Left lobe of liver (tissue), 2 donors: Measurements from ENCODE around the gene MST1R. TPM values are rescaled to one million over a fixed set of nuclear protein-coding genes. Genes with fewer than 3 reads are reported as not detected.
"Not testable (repeated sequence)": the region's sequence is repeated elsewhere in the genome, so short reads cannot be mapped to it uniquely, and the experiment has no call there.

Experiments
- ATAC-seq: fragments of 200-7000 bp; cut with Tn5 transposase; one replicate; pipeline ENCODE4 v1.9.1; 2020; ENCODE audit warnings: mild to moderate bottlenecking, moderate library complexity
- DNase-seq: peaks from one replicate; pipeline ENCODE4 v3.0.0-alpha.2; 2020; ENCODE audit warnings: low spot score
- total RNA-seq: library from RNA; stranded (reverse); gene quantifications from one replicate; pipeline ENCODE4 v1.2.1, GENCODE V29; 2021
- donor health status: DM: no; HTN: no; CAD: no; lungs with moderate emphysema.
- donor health status: DM: no; HTN: yes; CAD: no.

Gene MST1R
- 1.3 TPM for total RNA-seq

GRCh38 chr3:49903451-49904424 lies at the start of gene MST1R:
Gene MST1R, minus strand, starts transcription at chr3:49903873. Its CDS starts 264 bp downstream, at chr3:49903609.
- ATAC-seq (peak; percentile 83), DNase-seq (peak; percentile 70)

DNA sequence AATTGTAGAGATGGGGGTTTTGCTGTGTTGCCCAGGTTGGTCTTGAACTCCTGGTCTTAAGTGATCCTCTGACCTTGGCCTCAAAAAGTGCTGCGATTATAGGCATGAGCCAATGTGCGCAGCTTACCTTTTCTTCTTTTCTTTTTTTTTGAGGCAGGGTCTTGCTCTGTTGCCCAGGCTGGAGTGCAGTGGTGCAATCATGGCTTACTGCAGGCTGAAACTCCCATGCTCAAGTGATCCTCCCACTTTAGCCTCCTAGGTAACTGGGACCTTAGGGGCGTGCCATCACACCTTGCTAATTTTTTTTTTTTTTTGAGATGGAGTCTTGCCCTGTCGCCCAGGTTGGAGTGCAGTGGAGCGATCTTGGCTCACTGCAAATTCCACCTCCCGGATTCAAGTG lies 49.3 kb upstream of the MST1R start:
- DNase-seq, result no peak
- no peak for ATAC-seq

- no peak for DNase-seq
- ATAC-seq, result no peak
Measured at GRCh38 chr3:49942651-49943050, 39.0 kb upstream of the MST1R start.

- ATAC-seq, result no peak
- DNase-seq, result no peak
Measured at GRCh38 chr3:49940667-49941249, 37.1 kb upstream of the MST1R start.

DNA sequence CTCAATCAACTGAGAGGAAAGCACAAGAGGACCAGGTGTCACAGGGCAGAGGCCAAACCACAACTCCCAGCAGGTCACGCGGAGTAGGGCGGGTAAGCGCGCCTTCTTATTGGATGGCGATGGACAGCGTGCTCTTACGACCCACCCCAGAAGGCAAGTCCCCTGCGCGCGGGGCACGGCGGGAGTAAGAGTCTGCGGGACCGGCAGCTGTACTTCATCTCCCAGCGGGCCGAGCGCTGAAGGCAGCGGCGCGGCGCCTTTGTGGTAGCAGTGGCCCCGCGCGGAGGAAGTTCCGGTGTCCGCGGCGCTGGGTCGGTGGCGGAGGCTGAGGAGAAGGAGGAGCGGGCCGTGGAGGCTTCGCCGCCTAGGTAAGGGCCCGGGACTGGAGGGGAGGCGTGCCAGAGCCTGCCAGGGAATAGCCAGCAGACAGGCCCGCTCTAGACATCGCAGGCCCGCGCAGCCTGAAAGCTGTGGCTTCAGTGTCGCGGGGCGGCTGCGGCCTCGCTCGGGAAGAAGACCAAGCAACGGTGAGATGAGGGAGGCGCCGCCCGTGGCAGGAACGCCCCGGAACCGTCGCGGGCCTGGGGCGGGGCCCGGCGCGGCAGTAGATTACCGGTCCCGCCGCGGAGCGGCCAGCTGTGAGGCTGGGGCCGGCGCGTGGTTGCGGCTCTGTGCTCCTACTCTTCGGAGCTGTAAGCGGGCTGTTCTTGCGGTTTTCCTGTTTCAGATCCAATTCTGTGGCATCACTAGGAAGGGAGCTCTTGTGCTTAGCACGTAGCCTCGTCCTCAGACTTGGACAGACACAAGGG lies 36.4 kb upstream of the MST1R start, which contains the start of gene RBM6:
RBM6 (plus strand) TSS at position 293 of the 809 bp plus-strand sequence. CDS start 22,492 bp downstream, outside the sequence.
- DNase-seq (peak; percentile 99), ATAC-seq (peak; percentile 97)

- ATAC-seq (no peak), DNase-seq (no peak)
Measured at GRCh38 chr3:49937090-49937489, 33.4 kb upstream of the MST1R start.

GRCh38 chr3:49932281-49932680 lies 28.6 kb upstream of the MST1R start:
- not testable (repeated sequence) for DNase-seq, ATAC-seq

GRCh38 chr3:49930922-49931321 lies 27.2 kb upstream of the MST1R start:
- DNase-seq (no peak), ATAC-seq (no peak)

- ATAC-seq, result no peak
Measured at GRCh38 chr3:49930168-49930690, 26.6 kb upstream of the MST1R start.

DNA sequence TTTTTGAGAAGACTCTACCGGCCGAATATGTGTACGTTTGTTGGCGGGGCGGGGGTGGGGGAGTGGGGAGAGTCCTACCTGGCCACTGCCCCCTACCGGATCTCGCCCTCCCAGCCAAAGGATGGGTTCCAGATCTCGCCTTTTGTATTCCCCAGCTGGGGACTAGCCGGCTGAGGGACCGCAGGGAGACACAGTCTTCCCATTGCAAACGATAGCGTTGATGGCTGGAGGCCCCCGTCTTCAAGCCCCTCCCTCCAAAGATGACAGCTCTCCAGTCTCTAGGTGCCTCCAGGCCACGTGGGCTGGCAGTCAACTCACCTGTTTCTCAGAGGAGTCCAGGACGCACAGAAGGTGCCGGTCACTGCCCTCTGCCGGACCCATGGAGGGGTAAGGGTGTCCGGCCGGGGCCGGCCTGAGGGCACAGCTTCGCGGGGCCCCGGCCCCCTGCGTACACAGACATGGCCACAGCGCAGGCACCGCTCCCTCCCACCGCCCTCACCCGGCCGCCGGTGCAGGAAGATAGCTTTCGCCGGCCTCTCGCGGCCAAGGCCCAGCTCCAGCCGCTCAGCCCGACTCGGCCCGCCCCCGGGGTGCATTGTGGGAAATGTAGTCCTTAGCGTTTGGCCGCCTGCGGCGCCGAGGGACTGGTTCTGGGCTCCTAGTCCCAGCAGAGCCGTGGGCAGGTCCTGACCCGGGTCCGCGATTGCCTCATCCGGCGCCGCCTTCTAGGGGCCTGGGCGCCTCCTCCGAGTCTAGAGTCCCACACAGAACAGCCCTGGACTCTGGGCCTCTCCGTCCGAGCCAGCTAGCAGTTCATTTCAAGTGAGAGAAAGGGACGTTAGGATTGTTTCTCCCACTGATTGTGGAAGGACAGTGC lies 25.9 kb upstream of the MST1R start, which contains the start of gene MON1A:
MON1A (minus strand) TSS at position 521 of the 877 bp plus-strand sequence. CDS start 16,465 bp downstream, outside the sequence.
- DNase-seq (peak; percentile 99), ATAC-seq (peak; percentile 96)

More at GRCh38 chr3:49930168-49930690, 26.6 kb upstream of the MST1R start:
- DNase-seq, result no peak

- peak; percentile 35 for ATAC-seq
- DNase-seq, result peak; percentile 57
Measured at GRCh38 chr3:49928481-49929017, 24.9 kb upstream of the MST1R start.

- ATAC-seq, result no peak
- no peak for DNase-seq
Measured at GRCh38 chr3:49927798-49928197, 24.1 kb upstream of the MST1R start.

DNA sequence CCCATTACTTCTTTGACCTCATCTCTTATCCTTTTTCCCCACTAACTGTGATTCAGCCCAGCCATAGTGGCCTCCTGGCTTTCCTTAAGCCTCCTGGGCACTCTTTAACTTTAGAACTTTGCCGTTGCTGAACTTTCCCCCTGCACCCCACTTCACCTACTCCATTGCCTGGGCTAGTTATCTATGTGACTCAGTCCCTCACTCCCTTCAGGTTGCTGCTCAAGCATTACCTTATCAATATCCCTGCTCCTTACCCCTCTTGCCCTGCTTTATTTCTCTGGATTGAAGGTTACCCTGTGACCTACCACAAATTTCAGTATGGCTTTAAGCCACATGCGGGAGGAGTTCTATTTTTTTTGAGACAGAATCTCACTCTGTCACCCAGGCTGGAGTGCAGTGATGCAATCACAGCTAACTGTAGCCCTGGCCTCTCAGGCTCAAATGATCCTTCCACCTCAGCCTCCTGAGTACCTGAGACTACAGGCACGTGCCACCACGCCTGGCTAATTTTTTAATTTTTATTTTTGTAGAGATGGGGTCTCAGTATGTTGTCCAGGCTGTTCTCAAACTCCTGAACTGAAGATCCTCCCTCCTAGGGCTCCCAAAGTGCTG lies 22.6 kb upstream of the MST1R start:
- ATAC-seq, result no peak
- no peak for DNase-seq

GRCh38 chr3:49925485-49925884 lies 21.8 kb upstream of the MST1R start:
- DNase-seq (no peak), ATAC-seq (no peak)

DNA sequence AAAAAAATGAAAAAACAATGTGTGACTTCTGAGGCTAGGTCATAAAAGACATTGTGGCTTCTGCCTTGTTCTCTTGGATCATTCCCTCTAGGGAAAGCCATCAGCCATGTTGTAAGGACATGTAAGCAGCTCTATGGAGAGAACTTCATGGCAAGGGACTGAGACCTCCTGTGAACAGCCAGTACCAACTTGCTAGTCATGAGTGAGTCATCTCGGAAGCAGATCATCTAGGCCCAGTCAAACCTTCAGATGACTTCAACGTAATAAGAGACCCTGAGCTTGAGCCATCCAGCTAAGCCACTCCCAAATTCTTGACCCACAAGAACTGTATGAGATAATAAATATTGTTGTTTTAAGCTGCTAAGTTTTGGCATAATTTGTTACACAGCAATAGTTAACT lies 21.0 kb upstream of the MST1R start:
- DNase-seq (no peak), ATAC-seq (no peak)

DNA sequence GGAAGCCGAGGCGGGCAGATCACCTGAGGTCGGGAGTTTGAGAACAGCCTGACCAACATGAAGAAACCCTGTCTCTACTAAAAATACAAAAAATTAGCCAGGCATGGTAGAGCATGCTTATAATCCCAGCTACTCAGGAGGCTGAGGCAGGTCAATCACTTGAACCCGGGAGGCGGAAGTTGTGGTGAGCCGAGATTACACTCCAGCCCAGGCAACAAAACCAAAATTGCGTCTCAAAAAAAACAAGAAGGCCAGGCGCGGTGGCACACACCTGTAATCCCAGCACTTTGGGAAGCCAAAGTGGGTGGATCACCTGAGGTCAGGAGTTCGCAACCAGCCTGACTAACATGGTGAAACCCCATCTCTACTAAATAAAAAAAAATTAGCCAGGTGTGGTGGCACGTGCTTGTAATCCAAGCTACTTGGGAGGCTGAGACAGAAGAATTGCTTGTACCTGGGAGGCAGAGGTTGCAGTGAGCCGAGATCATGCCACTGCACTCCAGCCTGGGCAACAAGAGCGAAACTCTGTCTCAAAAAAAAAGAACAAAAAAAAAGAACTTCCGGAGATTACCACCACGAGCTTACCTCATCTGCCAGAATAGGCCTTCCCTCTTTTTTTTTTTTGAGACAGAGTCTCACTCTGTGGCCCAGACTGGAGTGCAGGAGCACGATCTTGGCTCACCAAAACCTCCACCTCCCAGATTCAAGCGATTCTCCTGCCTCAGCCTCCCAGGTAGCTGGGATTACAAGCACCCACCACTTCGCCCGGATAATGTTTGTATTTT lies 14.3 kb upstream of the MST1R start:
- not testable (repeated sequence) for ATAC-seq, DNase-seq

DNA sequence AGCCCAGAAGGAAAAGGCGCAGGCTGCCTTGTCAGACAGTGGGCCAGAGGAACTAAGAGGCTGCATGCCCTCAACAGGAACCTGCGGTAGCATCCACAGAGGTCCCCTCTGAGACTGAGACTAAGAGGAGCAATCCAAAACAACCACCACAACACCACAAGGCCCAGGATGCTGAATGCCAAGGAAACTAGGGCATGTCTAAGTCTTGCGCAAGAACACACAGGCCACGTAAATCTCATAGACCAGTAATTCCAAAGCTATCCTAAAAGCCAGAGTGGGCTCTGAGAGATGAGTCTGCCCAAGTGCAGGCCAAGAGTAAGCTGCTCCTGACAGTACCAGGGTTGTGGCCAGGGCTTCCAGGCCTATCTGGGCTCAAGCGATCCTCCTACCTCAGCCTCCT lies 13.0 kb upstream of the MST1R start:
- DNase-seq, result no peak
- ATAC-seq, result peak; percentile 54

DNA sequence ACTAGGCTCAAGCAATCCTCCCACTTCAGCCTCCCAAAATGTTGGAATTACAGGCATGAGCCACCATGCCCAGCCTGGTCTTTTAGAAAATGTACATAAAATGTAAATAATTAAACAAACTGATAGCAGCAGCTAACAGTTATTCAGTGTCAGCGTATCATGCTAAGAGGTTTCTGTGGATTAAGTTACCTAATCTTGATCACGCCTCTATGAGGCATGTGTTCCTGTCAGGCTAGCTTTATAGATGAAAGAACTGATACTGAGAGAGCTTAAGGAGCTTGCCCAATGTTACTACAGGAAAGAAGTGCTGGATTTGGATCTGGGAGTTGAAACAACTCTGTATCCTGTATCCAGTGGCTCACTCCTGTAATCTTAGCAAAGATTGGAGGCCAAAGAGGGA lies 11.2 kb upstream of the MST1R start:
- ATAC-seq (no peak), DNase-seq (no peak)
